B cell (primary cell): ENCODE data around the gene DENND2C. TPM values are rescaled to one million over a fixed set of nuclear protein-coding genes. Genes with fewer than 3 reads are reported as not detected.
"Not testable (repeated sequence)": the region's sequence is repeated elsewhere in the genome, so short reads cannot be mapped to it uniquely, and the experiment has no call there.

ENCODE experiments used
- ATAC-seq: fragments of 200-7000 bp; cut with Tn5 transposase; one replicate; pipeline ENCODE4 v1.10.0; 2021; ENCODE audit warnings: low read depth, mild to moderate bottlenecking, moderate number of reproducible peaks, moderate library complexity
- CTCF ChIA-PET: fragments of 350-600 bp; sonication (Branson Sonifier 250); formaldehyde crosslinking; loops from one replicate; lab custom pipeline; 2021; ENCODE audit warnings: antibody characterized with exemption, inconsistent platforms; lab: Charles Lee
- POLR2A ChIA-PET: fragments of 350-600 bp; sonication (Branson Sonifier 250); formaldehyde crosslinking; loops from one replicate; lab custom pipeline; 2021; ENCODE audit warnings: antibody characterized with exemption; lab: Charles Lee
- DNase-seq: peaks from one replicate; pipeline ENCODE4 v3.0.0; 2013
- H2AFZ ChIP-seq: 2 replicates; pipeline ENCODE4 v1.6.1; 2012; ENCODE audit warnings: mild to moderate bottlenecking, low read depth, low read length; ENCODE audit not compliant: insufficient read depth, poor library complexity, severe bottlenecking
- H3K27ac ChIP-seq, 2 donors: 1 replicate in 1 of 2; 2 replicates in 1 of 2; pipeline ENCODE4 v1.5.1; 2012 to 2013; ENCODE audit warnings: low read length in 2 of 2, mild to moderate bottlenecking in 2 of 2, moderate library complexity in 1 of 2
- H3K27me3 ChIP-seq, 4 experiments: fragments of 200-600 bp in 1 of 4; sonication (generic) in 1 of 4; replicated peaks in 1 of 4; 1 replicate in 2 of 4; 2 replicates in 2 of 4; pipeline versions ENCODE4 v1.6.1 to v1.7.0; 2013 to 2016; ENCODE audit warnings: low read length in 3 of 4, mild to moderate bottlenecking in 2 of 4, mixed read lengths in 1 of 4, moderate library complexity in 1 of 4; ENCODE audit not compliant: insufficient read depth in 4 of 4, control insufficient read depth in 3 of 4; ENCODE audit errors: control extremely low read depth in 1 of 4
- H3K36me3 ChIP-seq, 2 experiments: replicated peaks in 1 of 2; 1 replicate in 1 of 2; 2 replicates in 1 of 2; pipeline versions ENCODE4 v1.6.1 to v1.7.1; 2013; ENCODE audit warnings: low read length in 1 of 2; ENCODE audit not compliant: insufficient read depth in 2 of 2, control insufficient read depth in 1 of 2; ENCODE audit errors: control extremely low read depth in 1 of 2, extremely low read depth in 1 of 2
- H3K4me1 ChIP-seq, 2 donors: fragments of 200-600 bp in 1 of 2; sonication (generic) in 1 of 2; 1 replicate in 1 of 2; 2 replicates in 1 of 2; pipeline versions ENCODE4 v1.5.1 to v1.6.1; 2013 to 2017; ENCODE audit warnings: low read length in 2 of 2; ENCODE audit not compliant: control insufficient read depth in 2 of 2, insufficient read depth in 2 of 2
- H3K4me2 ChIP-seq: replicated peaks from 2 replicates; pipeline ENCODE3; 2012; ENCODE audit warnings: mild to moderate bottlenecking, low read depth, low read length; ENCODE audit not compliant: poor library complexity, severe bottlenecking
- H3K4me3 ChIP-seq, 5 experiments: fragments of 200-600 bp in 1 of 5; sonication (generic) in 1 of 5; 1 replicate in 3 of 5; 2 replicates in 2 of 5; pipeline versions ENCODE4 v1.5.1 to v1.7.0; 2011 to 2016; ENCODE audit warnings: low read length in 4 of 5, mild to moderate bottlenecking in 4 of 5, low read depth in 2 of 5, control low read depth in 1 of 5, moderate library complexity in 1 of 5; ENCODE audit not compliant: insufficient read depth in 1 of 5; ENCODE audit errors: control extremely low read depth in 1 of 5, extremely low read depth in 1 of 5
- H3K79me2 ChIP-seq: fragments of 200-600 bp; sonication (generic); one replicate; pipeline ENCODE4 v1.6.0; 2016; ENCODE audit warnings: low read length; ENCODE audit not compliant: control insufficient read depth, insufficient read depth
- H3K9ac ChIP-seq: fragments of 200-600 bp; sonication (generic); 2 replicates; pipeline ENCODE4 v1.6.1; 2017; ENCODE audit warnings: mild to moderate bottlenecking, low read length, moderate library complexity
- H3K9me3 ChIP-seq, 3 donors: one replicate each; pipeline versions ENCODE4 v1.6.1 to v1.7.1; 2013; ENCODE audit warnings: low read length in 2 of 3; ENCODE audit not compliant: control insufficient read depth in 2 of 3, insufficient read depth in 1 of 3; ENCODE audit errors: control extremely low read depth in 1 of 3
- H4K20me1 ChIP-seq: 2 replicates; pipeline ENCODE4 v1.6.0; 2012; ENCODE audit warnings: mild to moderate bottlenecking, low read length; ENCODE audit not compliant: insufficient read depth, control insufficient read depth, poor library complexity, severe bottlenecking
- H3K27ac Mint-ChIP-seq: one replicate; pipeline ENCODE4 v1.8.0; 2021; ENCODE audit warnings: mixed read lengths
- H3K27me3 Mint-ChIP-seq: one replicate; pipeline ENCODE4 v1.8.0; 2021; ENCODE audit warnings: mixed read lengths
- H3K4me1 Mint-ChIP-seq: one replicate; pipeline ENCODE4 v1.8.0; 2021; ENCODE audit warnings: mixed read lengths
- H3K4me3 Mint-ChIP-seq: one replicate; pipeline ENCODE4 v1.8.0; 2021; ENCODE audit warnings: mixed read lengths
- H3K9me3 Mint-ChIP-seq: one replicate; pipeline ENCODE4 v1.8.0; 2022; ENCODE audit warnings: mixed read lengths; ENCODE audit not compliant: insufficient read depth
- EZH2 ChIP-seq: IDR thresholded peaks from 2 replicates; pipeline ENCODE4 v1.6.1; 2012; ENCODE audit warnings: borderline replicate concordance, low read depth, mild to moderate bottlenecking, moderate library complexity, low read length; ENCODE audit not compliant: insufficient read depth, poor library complexity, severe bottlenecking
- WGBS: methylation state at CpG from one replicate; pipeline ENCODE4 v1.1.5; 2013; ENCODE audit warnings: missing lambda C conversion rate; ENCODE audit not compliant: insufficient coverage; 5-methylcytosine and 5-hydroxymethylcytosine counted together
- intact Hi-C: fragments of 100-400 bp; cut with micrococcal nuclease; formaldehyde crosslinking; loops from one replicate; pipeline ENCODE4 v1.10.0; 2022
- polyA plus RNA-seq: library from polyadenylated mRNA; depleted of rRNA; stranded (reverse); fragments of >200 nt; gene quantifications from 2 replicates; pipeline ENCODE4 v1.2.3, GENCODE V29; 2012
- total RNA-seq, 2 donors: library from RNA; stranded (reverse); fragments of 120-200 nt in 1 of 2; gene quantifications; 1 replicate in 1 of 2; 2 replicates in 1 of 2; pipeline versions ENCODE4 v1.2.3 to v1.2.4, GENCODE V29; 2013 to 2022
- TF ChIP-seq, protein P1 (sequence below): fragments of 200-600 bp; IDR thresholded peaks from one replicate; pipeline ENCODE4 v1.8.0; 2022; ENCODE audit warnings: antibody characterized with exemption, mild to moderate bottlenecking

Gene DENND2C
- total and polyA plus RNA-seq, 2 donors (not counting 1 experiment from before 2014, with no cell fraction given) = 0.18 to 0.76 TPM

DNA sequence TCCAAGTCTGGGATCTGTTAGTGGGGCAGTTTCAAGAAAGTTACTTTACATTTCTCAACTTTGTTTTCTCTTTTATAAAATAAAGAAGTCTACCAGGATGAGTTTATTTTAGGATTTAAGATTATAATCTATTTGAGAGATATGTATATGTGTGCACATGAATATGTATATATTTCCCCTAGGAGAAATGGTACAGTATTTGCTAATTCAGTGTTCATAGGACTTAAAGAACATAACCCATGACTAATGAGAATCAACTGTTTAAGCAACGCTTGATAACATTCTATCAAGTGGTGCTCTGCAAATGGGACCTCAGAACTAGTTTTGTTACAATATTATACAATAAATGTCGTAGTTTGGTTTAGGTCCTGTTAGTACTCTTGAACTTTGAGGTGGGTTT lies 95.5 kb downstream of the DENND2C start:
- H3K27ac Mint-ChIP-seq = no peak overlapping the region
- H3K4me2 ChIP-seq = no peak overlapping the region
- ChIA-PET CTCF (interaction anchor here (0.8 kb wide), 1 partner anchor 15 kb away, joined by 5 read pairs; no protein-coding TSS in a partner anchor), POLR2A (no interaction called here)
- no peak overlapping the region for H3K27ac ChIP-seq
- peaks cover 31% of the 10 kb centered on the region for H3K79me2 ChIP-seq
- peaks cover 10% of the 10 kb centered on the region for H3K4me1 Mint-ChIP-seq
- H2AFZ ChIP-seq = no peak overlapping the region
- no peak overlapping the region for H3K4me3 ChIP-seq
- TF ChIP-seq EZH2 = no peak
- TF ChIP-seq, protein P1, sequence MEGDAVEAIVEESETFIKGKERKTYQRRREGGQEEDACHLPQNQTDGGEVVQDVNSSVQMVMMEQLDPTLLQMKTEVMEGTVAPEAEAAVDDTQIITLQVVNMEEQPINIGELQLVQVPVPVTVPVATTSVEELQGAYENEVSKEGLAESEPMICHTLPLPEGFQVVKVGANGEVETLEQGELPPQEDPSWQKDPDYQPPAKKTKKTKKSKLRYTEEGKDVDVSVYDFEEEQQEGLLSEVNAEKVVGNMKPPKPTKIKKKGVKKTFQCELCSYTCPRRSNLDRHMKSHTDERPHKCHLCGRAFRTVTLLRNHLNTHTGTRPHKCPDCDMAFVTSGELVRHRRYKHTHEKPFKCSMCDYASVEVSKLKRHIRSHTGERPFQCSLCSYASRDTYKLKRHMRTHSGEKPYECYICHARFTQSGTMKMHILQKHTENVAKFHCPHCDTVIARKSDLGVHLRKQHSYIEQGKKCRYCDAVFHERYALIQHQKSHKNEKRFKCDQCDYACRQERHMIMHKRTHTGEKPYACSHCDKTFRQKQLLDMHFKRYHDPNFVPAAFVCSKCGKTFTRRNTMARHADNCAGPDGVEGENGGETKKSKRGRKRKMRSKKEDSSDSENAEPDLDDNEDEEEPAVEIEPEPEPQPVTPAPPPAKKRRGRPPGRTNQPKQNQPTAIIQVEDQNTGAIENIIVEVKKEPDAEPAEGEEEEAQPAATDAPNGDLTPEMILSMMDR = no peak
- H3K9ac ChIP-seq = no peak overlapping the region
- H3K4me1 ChIP-seq = no peaks in the 10 kb centered on the region
- H3K27me3 Mint-ChIP-seq = no peaks in the 10 kb centered on the region
- H3K27me3 ChIP-seq = no peaks in the 10 kb centered on the region
- no peaks in the 10 kb centered on the region for H3K9me3 Mint-ChIP-seq
- peaks cover 13 to 91% of the 10 kb centered on the region in 2 experiments for H3K36me3 ChIP-seq
- no peak overlapping the region for H3K4me3 Mint-ChIP-seq
- no peak for DNase-seq
- no peak for ATAC-seq
- H4K20me1 ChIP-seq = peaks cover 6% of the 10 kb centered on the region
- intact Hi-C loops = no loop called here
- WGBS = no CpG with 5 or more reads among the region's 2 CpGs
- H3K9me3 ChIP-seq = no peaks in the 10 kb centered on the region

DNA sequence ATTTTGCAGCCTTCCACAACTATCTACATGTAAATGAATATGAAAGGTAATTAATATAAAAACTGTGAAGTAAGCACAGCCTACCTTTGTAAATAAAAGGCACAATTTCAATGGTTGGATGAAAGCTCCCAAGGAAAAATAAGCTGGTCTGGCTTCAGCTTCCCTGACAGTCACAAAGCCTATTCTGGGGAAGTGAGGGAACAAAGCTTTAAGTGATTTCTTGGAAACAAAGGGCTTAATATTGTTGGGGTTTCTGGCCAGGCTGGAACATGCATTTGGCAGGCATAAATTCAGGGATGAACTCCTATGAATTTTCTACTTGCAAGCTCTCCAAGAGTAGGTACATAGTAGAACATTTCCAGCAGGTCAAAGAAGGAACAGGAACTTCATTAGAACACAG lies 105.7 kb downstream of the DENND2C start:
- H3K27me3 ChIP-seq = no peaks in the 10 kb centered on the region
- DNase-seq = no peak
- no peaks in the 10 kb centered on the region for H4K20me1 ChIP-seq
- no peak overlapping the region for H3K4me3 Mint-ChIP-seq
- ChIA-PET CTCF (no interaction called here), POLR2A (no interaction called here)
- H3K9me3 Mint-ChIP-seq = no peaks in the 10 kb centered on the region
- no peak overlapping the region for H3K9ac ChIP-seq
- peaks cover 24% of the 10 kb centered on the region for H3K4me1 Mint-ChIP-seq
- no peaks in the 10 kb centered on the region for H3K79me2 ChIP-seq
- H3K27me3 Mint-ChIP-seq = no peaks in the 10 kb centered on the region
- TF ChIP-seq, protein P1 = no peak
- no peak for TF ChIP-seq EZH2
- no peak overlapping the region for H3K4me2 ChIP-seq
- intact Hi-C loops = no loop called here
- no peaks in the 10 kb centered on the region for H3K9me3 ChIP-seq
- H3K36me3 ChIP-seq = peaks cover 13 to 35% of the 10 kb centered on the region in 2 experiments
- ATAC-seq = no peak
- H3K4me1 ChIP-seq = peaks cover 22 to 26% of the 10 kb centered on the region in 2 donors
- no peak overlapping the region for H3K4me3 ChIP-seq
- H3K27ac Mint-ChIP-seq = no peak overlapping the region
- H3K27ac ChIP-seq = no peak overlapping the region
- H2AFZ ChIP-seq = no peak overlapping the region

DNA sequence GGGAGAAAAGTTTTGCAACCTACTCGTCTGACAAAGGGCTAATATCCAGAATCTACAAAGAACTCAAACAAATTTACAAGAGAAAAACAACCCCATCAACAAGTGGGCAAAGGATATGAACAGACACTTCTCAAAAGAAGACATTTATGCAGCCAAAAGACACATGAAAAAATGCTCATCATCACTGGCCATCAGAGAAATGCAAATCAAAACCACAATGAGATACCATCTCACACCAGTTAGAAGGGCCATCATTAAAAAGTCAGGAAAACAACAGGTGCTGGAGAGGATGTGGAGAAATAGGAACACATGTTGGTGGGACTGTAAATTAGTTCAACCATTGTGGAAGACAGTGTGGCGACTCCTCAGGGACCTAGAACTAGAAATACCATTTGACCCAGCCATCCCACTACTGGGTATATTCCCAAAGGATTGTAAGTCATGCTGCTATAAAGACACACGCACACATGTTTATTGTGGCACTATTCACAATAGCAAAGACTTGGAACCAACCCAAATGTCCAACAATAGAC lies 106.8 kb downstream of the DENND2C start:
- H3K27me3 ChIP-seq, H2AFZ ChIP-seq, H3K9ac ChIP-seq, intact Hi-C loops, H3K4me2 ChIP-seq, H3K79me2 ChIP-seq, CTCF ChIA-PET, H3K27me3 Mint-ChIP-seq, H3K9me3 Mint-ChIP-seq, H3K4me3 ChIP-seq, POLR2A ChIA-PET, DNase-seq, H3K27ac Mint-ChIP-seq, H3K4me3 Mint-ChIP-seq, H4K20me1 ChIP-seq, H3K27ac ChIP-seq, H3K9me3 ChIP-seq, ATAC-seq: not testable (repeated sequence)
- WGBS = no CpG with 5 or more reads among the region's 3 CpGs
- H3K4me1 Mint-ChIP-seq = peaks cover 31% of the 10 kb centered on the region
- Histone ChIP-seq H3K36me3 (peaks cover 8 to 29% of the 10 kb centered on the region in 2 experiments), H3K4me1 (peaks cover 31% of the 10 kb centered on the region in 2 donors)
